GM18498 (cell line): ENCODE data around the gene GPR32.
"Not testable (repeated sequence)": the region's sequence is repeated elsewhere in the genome, so short reads cannot be mapped to it uniquely, and the experiment has no call there.

Experiments used
- ATAC-seq: cut with Tn5 transposase; IDR thresholded peaks from one replicate; pipeline ENCODE4 v1.9.1; 2021; ENCODE audit warnings: mild to moderate bottlenecking, moderate library complexity; ENCODE audit not compliant: unreplicated experiment

The GPR32 gene

DNA sequence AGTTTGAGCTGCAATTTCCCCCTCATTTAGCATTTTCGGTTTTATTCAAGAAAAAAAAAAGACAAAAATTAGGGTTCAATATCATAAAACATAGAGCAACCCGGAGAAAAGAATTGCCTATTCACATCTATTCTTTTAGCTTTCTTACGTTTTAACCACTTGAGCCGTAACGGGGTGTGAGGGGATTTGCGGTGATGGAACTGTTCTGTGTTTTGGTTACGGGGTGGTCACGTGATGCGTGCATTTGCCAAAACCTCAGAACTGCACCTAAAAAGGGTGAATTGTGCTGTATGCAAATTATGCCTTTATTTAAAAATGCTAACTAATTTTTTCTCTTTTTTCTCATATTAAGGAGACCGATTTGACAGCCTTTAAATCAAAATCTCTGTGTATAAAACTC is 25.0 kb upstream of the GPR32 start:
- ATAC-seq, result no peak

DNA sequence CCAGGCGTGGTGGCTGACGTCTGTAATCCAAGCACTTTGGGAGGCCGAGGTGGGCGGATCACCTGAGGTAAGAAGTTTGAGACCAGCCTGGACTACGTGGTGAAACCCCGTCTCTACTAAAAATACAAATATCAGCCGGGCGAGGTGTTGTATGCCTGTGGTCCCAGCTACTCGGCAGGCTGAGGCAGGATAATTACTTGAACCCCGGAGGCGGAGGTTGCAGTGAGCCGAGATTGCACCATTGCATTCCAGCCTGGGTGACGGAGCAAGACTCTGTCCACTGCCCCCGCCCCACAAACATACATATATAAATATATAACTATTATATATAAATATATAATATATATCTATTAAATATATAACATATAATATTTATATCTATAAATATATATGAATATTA is 23.1 kb upstream of the GPR32 start:
- ATAC-seq, result not testable (repeated sequence)

DNA sequence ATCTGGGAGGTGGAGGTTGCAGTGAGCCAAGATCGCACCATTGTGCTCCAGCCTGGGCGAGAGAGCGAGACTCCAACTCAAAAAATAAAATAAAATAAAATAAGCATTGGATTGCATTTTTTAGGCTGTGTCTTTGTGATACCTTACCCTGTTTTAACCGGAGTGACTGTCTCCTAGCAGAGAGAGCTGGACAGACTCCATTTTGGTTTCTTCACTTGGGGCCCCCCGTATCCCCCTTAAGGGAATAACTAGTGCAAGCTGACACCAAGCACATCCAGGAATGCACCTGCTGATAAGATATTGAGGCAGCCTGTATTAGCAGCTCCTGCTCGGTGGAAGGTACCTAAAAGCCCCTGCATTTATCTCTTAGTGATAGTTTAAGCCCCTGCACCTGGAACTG is 20.8 kb upstream of the GPR32 start:
- no peak for ATAC-seq

DNA sequence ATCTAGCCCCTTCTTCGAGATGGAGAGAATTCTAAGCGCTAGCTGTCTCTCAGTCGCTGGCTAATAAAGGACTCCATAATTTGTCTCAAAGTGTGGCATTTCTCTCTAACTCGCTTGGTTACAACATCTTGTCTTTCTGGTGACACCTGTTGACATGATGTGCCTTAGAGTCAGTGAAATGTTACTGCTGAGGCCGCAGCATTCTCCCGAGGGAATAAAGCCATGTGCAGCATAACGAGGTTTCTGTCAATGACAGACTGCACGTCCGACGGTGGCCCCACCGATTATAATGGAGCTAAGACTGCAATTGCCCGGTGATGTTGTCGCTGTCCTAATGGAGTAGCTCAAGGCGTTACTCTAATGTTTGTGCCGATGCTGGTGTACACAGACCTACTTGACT is 20.3 kb upstream of the GPR32 start:
- no peak for ATAC-seq

DNA sequence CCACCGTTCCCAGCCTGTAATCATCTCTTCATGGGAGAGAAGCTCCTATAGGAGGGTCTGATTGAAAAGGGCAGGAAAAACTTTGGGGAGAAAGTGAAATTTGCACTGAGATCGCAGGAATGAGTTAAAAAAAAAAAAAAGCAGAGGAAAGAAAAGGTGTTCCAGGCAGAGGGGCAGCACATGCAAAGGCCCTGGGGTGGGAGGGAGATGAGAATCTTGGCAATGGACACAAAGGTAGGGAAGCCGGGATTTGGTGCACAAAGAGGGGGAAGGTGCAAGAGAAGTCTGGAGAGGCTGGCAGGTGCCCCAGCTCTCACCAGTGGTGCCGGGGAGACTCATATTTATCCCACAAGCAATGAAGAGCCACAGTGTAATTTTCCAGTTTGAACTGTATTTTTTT is 16.4 kb upstream of the GPR32 start:
- ATAC-seq, result no peak

DNA sequence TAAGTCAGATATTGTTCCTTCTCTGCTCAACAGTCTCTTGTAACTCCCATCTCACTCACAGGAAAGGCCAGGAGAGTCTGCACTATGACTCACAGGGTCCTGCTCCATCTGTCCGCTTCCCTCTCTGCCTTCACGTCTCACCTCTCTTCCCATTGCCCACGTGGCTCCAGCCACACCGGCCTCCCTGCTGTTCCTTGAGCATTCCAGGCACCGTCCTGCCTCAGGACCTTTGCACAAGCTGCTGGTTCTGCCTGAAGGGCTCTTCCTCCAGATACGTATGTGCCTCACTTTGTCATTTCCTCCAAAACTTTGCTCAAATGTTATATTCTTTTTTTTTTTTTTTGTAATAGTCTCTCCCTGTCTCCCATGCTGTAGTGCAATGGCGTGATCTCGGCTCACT is 14.0 kb upstream of the GPR32 start:
- ATAC-seq, result not testable (repeated sequence)

DNA sequence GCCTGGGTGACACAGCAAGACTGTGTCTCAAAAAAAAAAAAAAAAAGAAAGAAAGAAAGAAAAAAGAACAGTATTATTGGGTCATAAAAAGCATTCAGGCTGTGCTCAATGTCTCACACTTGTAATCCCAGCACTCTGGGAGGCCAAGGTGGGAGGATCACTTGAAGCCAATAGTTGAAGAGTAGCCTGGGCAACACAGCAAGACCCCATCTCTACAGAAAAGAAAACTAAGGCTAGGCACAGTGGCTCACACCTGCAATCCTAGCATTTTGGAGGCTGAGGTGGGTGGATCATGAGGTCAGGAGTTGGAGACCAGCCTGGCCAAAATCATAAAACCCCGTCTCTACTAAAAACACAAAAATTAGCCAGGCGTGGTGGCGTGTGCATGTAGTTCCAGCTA is 12.6 kb upstream of the GPR32 start:
- ATAC-seq, result not testable (repeated sequence)

DNA sequence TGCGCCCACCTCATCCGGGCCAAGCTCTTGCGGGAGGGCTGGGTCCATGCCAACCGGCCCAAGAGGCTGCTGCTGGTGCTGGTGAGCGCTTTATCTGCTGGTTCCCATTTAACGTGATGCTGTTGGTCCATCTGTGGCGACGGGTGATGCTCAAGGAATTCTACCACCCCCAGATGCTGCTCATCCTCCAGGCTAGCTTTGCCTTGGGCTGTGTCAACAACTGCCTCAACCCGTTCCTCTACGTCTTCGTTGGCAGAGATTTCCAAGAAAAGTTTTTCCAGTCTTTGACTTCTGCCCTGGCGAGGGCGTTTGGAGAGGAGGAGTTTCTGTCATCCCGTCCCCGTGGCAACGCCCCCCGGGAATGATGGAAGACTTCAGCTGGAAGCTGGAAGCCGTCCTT is 11.2 kb upstream of the GPR32 start:
- ATAC-seq, result not testable (repeated sequence)

DNA sequence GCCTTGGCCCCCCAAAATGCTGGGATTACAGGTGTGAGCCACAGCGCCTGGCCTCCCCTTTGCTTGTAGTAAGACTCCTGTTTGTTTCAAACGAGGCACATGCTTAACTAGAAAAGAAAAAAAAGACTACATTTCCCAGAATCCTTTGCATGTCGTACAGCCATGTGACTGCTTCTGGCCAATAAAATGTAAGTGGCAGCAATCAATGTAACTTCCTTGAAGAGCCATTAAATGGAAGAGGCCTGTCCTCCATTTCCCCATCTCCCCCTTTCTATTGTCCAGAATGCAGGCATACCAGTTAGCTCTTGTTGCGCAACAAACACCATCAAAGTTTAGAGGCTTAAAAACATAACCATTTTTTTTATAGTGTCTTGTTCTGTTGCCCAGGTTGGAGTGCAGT is 10.4 kb upstream of the GPR32 start:
- ATAC-seq, result no peak

DNA sequence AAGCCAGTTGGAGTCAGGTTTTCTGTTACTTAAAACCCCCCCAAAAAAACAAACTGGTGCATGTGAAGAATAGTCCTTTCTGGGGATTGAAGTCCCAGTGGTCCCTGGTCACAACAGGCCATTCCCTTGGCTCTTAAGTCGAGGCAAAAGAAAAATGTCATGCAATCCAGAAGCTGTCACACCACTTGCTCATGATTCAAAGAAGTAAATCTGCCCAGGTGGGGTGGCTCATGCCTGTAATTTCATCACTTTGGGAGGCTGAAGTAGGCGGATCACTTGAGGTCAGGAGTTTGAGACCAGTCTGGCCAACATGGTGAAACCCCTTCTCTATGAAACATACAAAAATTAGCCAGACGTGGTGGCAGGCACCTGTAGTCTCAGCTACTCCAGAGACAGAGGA is 8.8 kb upstream of the GPR32 start:
- ATAC-seq, result not testable (repeated sequence)

DNA sequence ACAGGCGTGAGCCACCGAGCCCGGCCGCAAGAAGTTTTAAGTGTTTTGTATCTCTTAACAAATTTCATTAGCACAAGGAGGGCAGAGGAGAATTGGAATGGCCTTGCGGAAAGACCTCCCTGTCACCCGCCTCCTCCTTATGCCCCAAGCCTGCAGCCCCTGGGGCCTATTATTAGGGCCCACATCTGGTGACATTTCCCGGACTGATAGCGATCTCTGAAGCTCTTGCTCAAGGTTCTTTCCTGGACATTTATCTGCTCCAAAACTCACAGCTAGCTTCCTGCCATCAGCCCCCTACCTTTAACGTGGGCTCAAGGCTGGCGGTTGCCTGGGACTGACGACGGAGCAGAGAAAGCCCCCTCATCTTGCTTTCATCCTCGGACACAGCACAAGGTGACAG is 6.7 kb upstream of the GPR32 start:
- ATAC-seq, result not testable (repeated sequence)

DNA sequence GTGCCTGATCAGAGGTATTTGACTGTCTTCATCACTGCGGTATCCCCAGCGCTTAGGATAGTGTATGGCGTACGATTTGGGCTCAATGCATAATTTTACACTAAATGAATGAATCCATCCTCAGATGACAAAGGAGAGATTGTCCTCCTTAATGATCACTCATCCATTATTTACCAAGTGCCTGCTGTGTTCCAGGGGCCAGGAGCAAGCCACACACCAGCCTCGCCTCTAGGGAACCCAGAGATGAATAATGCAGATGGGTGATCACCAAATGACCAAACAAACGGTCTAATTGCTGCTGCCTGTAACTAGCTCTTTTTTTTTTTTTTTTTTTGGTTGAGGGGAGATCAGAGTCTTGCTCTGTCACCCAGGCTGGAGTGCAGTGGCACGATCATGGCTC is 5.9 kb upstream of the GPR32 start:
- ATAC-seq, result no peak

DNA sequence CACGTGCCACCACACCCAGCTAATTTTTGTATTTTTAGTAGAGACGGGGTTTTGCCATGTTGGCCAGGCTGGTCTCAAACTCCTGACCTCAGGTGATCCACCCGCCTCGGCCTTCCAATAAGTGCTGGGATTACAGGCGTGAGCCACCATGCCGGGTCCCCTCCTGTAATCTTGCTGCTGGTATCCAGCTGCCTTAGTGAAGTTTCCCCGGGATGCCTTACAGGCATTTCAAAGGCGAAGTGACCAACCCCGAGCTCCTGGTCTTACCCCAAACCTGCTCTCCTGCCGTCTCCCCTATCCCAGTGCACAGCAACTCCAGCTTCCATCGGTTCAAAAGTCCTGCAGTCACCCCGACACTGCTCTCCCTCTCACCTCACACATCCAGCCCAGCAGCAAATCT is 3.5 kb upstream of the GPR32 start:
- ATAC-seq, result not testable (repeated sequence)

DNA sequence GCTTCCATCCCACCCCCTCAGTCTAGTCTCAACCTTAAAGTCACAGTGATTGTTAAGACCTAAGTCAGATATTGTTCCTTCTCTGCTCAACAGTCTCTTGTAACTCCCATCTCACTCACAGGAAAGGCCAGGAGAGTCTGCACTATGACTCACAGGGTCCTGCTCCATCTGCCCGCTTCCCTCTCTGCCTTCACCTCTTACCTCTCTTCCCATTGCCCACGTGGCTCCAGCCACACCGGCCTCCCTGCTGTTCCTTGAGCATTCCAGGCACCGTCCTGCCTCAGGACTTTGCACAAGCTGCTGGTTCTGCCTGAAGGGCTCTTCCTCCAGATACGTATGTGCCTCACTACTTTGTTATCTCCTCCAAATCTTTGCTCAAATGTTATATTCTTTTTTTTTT is 3.0 kb upstream of the GPR32 start:
- not testable (repeated sequence) for ATAC-seq

DNA sequence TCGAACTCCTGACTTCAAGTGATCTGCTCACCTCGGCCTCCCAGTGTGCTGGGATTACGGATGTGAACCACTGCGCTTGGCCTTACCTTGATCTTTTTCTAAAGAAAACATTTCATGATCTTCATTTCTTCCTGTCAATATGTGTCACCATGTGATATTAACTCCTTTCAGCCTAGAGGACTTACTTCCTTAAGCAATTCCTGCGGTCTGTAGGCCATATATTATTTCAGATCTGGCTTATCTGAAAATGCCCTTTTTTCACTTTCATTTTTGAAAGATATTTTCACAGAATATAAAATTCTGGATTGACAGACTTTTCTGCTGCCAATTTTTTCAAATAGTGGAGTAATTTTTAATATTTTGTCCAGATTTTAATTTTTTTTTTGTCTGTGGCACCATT is 2.0 kb upstream of the GPR32 start:
- no peak for ATAC-seq

DNA sequence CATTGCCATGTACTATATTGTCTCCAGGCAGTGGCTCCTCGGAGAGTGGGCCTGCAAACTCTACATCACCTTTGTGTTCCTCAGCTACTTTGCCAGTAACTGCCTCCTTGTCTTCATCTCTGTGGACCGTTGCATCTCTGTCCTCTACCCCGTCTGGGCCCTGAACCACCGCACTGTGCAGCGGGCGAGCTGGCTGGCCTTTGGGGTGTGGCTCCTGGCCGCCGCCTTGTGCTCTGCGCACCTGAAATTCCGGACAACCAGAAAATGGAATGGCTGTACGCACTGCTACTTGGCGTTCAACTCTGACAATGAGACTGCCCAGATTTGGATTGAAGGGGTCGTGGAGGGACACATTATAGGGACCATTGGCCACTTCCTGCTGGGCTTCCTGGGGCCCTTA is 624 bp downstream of the GPR32 start:
- ATAC-seq, result no peak

DNA sequence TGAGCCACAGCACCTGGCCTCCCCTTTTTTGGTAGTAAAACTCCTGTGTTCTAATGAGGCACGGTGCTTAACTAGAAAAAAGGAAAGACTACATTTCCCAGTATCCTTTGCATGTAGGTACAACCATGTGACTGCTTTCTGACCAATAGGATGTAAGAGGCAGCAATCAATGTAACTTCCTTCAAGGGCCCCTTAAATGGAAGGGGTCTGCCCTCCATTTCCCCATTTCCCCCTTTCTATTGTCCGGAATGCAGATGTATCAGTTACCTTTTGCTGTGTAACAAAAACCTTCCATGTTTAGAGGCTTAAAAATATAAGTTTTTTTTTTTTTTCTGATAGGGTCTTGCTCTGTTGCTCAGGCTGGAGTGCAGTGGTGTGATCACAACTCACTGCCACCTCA is 2.2 kb downstream of the GPR32 start:
- no peak for ATAC-seq

DNA sequence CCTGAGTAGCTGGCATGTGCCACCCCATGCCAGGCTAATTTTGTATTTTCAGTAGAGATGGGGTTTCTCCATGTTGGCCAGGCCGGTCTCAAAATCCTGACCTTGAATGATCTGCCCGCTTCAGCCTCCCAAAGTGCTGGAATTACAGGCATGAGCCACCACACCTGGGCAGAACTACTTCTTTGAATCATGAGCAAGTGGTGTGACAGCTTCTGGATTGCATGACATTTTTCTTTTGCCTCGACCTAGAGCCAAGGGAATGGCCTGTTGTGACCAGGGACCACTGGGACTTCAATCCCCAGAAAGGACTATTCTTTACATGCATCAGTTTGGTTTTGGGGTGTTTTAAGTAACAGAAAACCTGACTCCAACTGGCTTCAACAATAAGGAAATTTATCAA is 2.6 kb downstream of the GPR32 start:
- ATAC-seq, result not testable (repeated sequence)

DNA sequence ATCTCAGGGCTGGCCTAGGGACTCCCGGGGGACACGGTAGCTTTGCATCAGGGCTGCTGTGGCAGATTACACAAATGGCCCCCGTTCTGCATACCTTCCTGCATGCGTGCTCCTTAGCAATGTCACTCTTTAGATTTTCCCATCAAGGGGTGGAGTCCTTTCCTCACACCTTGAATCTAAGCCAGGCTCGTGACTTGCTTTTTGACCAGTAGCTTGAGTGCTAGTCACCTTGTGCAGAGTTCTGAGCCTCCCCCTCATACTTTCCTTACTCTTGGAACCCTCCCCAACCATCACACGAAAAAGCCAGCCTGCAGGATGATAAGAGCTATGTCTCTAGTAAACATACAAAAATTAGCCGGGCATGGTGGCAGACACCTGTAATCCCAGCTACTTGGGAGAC is 3.2 kb downstream of the GPR32 start:
- ATAC-seq, result not testable (repeated sequence)

DNA sequence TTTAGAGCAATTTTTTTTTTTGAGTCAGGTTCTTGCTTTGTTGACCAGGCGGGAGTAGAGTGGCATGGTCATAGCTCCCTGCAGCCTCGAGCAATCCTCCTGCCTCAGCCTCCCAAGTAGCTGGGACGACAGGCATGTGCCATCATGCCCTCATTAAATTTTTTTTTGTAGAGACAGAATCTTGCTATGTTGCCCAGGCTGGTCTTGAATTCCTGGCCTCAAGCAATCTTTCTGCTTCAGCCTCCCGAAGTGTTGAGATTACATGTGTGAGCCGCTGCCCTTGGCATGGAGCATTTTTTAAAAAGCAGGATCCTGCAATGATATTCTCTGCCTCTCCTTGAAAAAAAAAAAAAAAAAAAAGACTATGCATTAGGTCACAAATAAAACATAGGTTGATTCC is 5.9 kb downstream of the GPR32 start:
- no peak for ATAC-seq

DNA sequence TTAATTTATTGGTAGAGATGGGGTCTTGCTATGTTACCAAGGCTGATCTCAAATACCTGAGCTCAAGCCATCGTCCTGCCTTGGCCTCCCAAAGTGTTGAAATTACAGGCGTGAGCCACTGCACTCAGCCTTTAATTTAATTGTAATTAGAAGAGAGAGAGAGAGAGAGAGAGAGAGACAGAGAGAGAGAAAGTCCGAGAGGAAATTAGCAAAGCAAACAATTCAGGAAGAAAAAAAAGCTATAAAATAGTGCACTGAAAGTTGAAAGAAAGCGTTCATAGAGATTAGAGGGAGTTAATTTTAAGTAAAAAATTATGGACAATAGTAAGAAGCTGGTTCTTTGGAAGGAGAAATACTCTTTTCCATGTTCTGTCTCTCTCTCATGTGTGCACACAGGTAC is 7.0 kb downstream of the GPR32 start:
- no peak for ATAC-seq

DNA sequence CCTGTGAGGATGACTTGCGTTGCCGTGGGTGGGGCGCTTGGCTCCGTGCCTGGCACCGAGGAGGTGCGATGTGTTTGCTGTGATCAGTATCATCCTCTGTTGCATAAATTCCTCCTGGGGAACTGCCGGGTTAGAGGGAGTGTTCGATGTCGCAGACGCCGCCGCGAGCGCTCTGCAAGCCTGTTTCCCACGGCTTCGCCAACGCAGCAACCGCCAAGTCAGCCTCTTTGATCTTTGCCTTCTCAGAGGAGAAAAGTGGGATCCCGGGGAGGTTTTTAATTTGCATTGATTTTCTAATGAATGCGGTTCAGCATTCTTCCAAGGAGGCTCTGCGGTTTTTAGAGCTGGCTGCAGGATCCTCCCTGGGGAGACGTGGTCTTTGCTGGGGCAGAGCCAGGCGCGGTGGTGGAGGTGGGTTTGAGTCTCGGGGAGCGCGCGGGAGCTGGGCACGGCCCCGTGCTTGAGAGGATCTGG is 7.6 kb downstream of the GPR32 start:
- ATAC-seq, result no peak

DNA sequence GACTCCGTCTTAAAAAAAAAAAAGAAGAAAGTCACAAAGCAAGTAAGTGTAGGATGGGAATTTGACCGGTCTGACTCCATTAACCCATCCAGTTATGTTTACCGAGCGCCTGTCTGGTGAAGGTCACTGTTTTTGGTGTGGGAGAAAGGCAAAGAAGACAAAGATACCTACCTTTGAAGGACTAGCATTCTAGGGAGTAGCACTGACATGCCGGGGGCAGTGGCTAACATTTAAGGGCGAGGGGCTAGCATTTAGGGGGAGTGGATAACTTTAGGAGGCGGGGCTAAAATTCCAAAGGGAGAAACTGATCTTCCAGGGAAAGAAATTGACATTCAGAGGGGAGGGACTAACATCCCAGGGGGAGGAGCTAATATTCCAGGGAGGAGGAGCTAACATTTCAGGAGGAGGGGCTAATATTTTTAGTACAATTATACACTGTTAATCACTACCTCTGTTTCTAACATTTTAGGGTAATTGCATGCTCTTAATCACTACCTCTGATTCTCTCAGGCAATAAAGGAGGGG is 8.7 kb downstream of the GPR32 start:
- no peak for ATAC-seq
